ENCODE measurements around the gene GNG4. TPM values are rescaled to one million over a fixed set of nuclear protein-coding genes. Genes with fewer than 3 reads are reported as not detected.
A peak's percentile ranks its signal among the peaks of the same experiment; 100 is the strongest.

GNG4 gene
- total RNA-seq, 2 donors from 2014 or later = not detected

- TF ChIP-seq CTCF (IDR thresholded peaks at IDR 0.05) = no peak
- Histone ChIP-seq H3K36me3 (no peaks in the 10 kb centered on the region), H3K27ac (peak overlapping the region in 1 of 2 donors; percentile 20), H3K9me3 (no peaks in the 10 kb centered on the region), H3K4me3 (no peak overlapping the region), H3K4me1 (peaks cover 0 to 20% of the 10 kb centered on the region in 2 donors), H3K27me3 (no peaks in the 10 kb centered on the region)
- no peak for DNase-seq (ENCODE audit: low spot score)
Measured at GRCh38 chr1:235500971-235501540, 148.5 kb downstream of the GNG4 start.

Other genes starting within 250 kb of the GNG4 start
- 10 to 100 TPM; 18.9 to 23.2 TPM for gene B3GALNT2, start 145.3 kb downstream of the GNG4 start, total RNA-seq
- gene LYST, start 217.1 kb upstream of the GNG4 start, total RNA-seq = 10 to 100 TPM in 1 of 2 donors, 1 to 10 TPM in 1; 7.3 to 13.0 TPM

All from right atrium auricular region (tissue), 2 donors.